ENCODE measurements around the gene GDPGP1.
"Not testable (repeated sequence)": the region's sequence is repeated elsewhere in the genome, so short reads cannot be mapped to it uniquely, and the experiment has no call there.

The GDPGP1 gene

GRCh38 chr15:90234096-90234988, at the start of gene GDPGP1:
GDPGP1 (plus strand) TSS chr15:90234209; CDS start chr15:90240909, 6,700 bp downstream.
- peak in 4 of 56 donors; percentile 66 to 91 (median 72) for DNase-seq

- peak in 55 of 56 donors; percentile 21 to 89 (median 65) for DNase-seq
Observed at GRCh38 chr15:90184786-90185704, 49.0 kb upstream of the GDPGP1 start.

GRCh38 chr15:90187257-90187868, 46.6 kb upstream of the GDPGP1 start:
- DNase-seq = peak in 3 of 56 donors; percentile 15 to 29 (median 15)

- not testable (repeated sequence) for DNase-seq
Observed at GRCh38 chr15:90188065-90188464, 45.9 kb upstream of the GDPGP1 start.

- DNase-seq = no peak
Observed at GRCh38 chr15:90188914-90189748, 44.9 kb upstream of the GDPGP1 start.

GRCh38 chr15:90189781-90190467, 44.1 kb upstream of the GDPGP1 start:
- no peak for DNase-seq

GRCh38 chr15:90190606-90191343, 43.2 kb upstream of the GDPGP1 start:
- no peak for DNase-seq

- no peak for DNase-seq
Observed at GRCh38 chr15:90191344-90191687, 42.7 kb upstream of the GDPGP1 start.

GRCh38 chr15:90191794-90192509, 42.1 kb upstream of the GDPGP1 start:
- peak; percentile 26 to 96 (median 80) for DNase-seq

GRCh38 chr15:90192961-90193786, 40.8 kb upstream of the GDPGP1 start:
- peak in 28 of 56 donors; percentile 7 to 69 (median 27) for DNase-seq

- no peak for DNase-seq
Observed at GRCh38 chr15:90194655-90195054, 39.4 kb upstream of the GDPGP1 start.

GRCh38 chr15:90200534-90201129, 33.4 kb upstream of the GDPGP1 start:
- peak in 11 of 56 donors; percentile 13 to 72 (median 37) for DNase-seq

GRCh38 chr15:90201130-90201943, 32.7 kb upstream of the GDPGP1 start, which contains the start of gene SEMA4B:
SEMA4B (plus strand) TSS chr15:90201330; CDS start chr15:90201579, 249 bp downstream.
- DNase-seq = peak in 47 of 56 donors; percentile 17 to 80 (median 51)

- DNase-seq = peak in 5 of 56 donors; percentile 10 to 35 (median 21)
Observed at GRCh38 chr15:90201944-90202375, 32.0 kb upstream of the GDPGP1 start.

GRCh38 chr15:90202929-90203328, 31.1 kb upstream of the GDPGP1 start:
- no peak for DNase-seq

- DNase-seq = no peak
Observed at GRCh38 chr15:90203473-90203872, 30.5 kb upstream of the GDPGP1 start.

All from nucleus accumbens (tissue), 56 donors.